GM21737 (cell line): ENCODE results near the gene SNHG17.
"Not testable (repeated sequence)": the region's sequence is repeated elsewhere in the genome, so short reads cannot be mapped to it uniquely, and the experiment has no call there.

Source experiments
- ATAC-seq: cut with Tn5 transposase; IDR thresholded peaks from one replicate; pipeline ENCODE4 v1.9.1; 2021; ENCODE audit warnings: mild to moderate bottlenecking, moderate library complexity; ENCODE audit not compliant: unreplicated experiment

The SNHG17 gene

DNA sequence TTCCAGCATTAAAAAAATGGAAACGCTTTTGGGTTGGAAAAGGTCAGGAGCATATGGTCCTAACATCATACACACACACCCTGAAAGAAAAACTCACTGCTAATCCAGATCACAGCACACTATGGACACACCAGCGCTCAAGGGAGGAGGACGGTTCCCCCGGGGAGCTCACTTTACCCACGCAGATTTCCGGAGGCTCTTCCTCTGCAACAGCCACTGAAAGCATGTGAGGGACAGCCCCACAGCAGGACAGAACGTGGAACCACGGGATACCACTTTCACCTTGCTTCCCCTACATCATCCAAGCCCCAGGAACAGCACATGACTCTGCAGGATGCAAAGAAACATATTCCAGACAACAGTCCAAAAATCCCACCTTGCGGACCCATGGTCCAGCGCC, 13.2 kb downstream of the SNHG17 start:
- ATAC-seq = no peak

DNA sequence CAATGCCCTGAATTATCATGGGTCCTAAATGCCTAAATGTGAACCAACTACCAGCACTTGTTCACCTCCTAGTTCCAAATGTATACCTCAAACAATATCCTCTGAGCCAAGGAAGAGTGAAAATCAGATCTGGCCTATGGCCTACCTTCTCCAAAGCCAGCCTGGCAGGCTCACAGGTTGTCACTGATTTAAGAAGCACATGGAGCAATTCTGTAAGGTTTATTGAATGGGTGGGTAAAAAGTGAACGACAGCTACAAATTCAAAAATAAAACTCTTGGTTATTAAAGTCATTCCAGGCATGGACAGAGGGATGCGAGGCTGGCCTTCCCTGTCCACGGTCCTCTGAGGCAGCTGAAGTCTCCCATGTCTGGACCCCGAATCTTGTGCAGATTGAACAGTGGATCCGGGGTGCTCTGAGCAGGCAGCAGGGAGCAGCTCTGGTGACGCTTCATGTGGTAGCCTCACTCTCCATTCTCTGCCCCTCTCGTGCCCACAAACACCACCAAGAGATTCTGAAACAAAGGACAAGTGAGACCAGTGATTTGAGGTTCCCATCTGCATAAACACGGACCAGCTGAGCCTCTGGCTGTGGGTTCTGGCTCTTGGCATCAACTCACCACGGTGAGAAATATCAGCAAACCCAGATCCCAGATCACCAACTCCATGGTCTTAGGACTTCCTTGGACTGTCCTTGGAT, 14.6 kb downstream of the SNHG17 start:
- ATAC-seq = no peak

DNA sequence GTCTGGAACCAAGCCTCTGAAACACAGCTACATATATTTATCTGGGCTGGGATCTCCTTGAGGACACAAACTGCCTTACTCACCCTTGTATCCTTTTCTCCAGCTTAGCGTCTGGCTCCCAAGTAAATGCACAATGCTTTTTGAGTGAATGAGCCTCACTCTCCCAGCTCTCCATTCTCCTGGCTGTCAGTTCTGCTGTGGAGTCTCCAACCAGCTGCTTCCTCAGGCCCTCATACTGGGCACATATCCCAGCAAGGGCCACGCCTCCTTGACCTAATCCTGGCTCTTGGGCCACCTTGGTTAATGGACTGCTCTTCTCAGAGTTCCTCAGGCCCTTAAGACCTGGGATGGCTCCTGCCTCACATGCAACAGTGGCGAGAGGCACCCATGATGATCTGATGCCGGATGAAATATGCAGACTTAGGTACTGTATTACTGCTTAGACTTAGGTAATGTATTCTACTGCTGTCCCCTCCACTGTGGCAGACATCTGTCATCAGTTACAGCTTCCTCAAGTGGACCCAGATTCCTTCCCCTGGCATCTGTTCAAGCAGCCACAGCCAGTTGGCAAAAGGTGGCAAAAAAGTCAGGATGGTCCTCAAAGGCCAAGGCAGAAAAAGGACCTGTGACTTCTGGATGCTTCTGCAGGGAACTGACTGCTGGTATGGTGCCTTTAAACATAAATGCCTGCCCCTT, 16.5 kb downstream of the SNHG17 start:
- ATAC-seq = no peak

DNA sequence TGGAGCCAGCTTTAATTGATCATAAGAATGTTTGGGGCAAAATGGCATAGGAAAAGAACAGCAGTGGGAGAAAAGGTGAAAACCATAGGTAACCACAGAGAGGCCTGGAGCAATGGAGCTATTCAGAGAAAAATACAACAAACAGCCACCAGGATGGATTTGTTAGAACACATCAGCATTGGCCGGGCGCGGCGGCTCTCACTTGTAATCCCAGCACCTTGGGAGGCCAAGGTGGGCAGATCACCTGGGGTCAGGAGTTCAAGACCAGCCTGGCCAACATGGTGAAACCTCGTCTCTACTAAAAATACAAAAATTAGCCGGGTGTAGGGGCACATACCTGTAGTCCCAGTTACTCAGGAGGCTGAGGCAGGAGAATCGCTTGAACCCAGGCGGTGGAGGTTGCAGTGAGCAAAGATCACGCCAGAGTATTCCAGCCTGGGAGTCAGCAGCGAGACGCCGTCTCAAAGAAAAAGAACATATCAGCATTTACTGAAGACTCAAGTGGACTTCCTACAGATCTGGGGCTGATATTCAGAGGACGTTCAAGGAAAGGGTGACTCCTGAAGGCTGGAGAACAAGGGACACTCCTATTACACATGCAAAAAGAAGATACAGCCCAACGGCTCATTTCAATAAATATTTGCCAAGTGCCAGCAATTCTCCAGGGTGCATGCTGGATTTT, 20.2 kb downstream of the SNHG17 start:
- ATAC-seq = no peak

DNA sequence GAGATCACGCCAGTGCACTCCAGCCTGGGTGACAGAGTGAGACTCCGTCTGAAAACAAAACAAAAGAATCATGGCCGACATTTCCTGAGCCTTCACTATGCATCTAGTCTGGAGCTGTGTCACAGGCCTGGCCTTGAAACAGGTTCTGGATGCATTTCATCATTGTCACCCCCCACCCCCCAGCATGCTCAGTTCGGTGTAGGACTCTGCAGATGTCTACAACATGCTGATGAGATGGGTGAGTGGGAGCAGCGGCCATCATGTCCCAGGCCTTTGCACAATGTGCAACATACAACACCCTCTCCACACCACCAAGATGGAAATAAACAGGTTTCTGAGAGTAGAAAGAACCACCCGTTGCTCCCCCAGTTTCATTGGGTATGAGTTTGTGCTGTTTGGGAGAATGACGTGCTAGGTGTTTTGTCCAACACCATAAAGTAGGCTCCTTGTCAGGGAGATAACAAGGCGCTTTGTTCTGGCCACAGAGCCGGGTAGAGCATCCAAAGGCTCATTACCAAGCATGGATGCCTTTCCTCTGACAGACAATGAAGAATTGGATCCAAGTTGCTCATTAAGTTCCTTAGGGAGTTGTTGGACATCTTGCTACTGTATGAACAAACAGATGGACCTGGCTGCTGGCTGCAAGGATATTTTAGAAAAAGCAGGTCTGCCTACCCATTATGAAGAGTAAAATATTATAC, 22.1 kb downstream of the SNHG17 start:
- ATAC-seq = no peak

DNA sequence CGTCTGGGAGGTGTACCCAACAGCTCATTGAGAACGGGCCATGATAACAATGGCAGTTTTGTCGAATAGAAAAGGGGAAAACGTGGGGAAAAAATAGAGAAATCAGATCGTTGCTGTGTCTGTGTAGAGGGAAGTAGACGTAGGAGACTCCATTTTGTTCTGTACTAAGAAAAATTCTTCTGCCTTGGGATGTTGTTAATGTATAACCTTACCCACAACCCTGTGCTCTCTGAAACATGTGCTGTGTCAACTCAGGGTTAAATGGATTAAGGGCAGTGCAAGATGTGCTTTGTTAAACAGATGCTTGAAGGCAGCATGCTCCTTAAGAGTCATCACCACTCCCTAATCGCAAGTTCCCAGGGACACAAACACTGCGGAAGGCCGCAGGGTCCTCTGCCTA, 27.3 kb downstream of the SNHG17 start:
- ATAC-seq = not testable (repeated sequence)

DNA sequence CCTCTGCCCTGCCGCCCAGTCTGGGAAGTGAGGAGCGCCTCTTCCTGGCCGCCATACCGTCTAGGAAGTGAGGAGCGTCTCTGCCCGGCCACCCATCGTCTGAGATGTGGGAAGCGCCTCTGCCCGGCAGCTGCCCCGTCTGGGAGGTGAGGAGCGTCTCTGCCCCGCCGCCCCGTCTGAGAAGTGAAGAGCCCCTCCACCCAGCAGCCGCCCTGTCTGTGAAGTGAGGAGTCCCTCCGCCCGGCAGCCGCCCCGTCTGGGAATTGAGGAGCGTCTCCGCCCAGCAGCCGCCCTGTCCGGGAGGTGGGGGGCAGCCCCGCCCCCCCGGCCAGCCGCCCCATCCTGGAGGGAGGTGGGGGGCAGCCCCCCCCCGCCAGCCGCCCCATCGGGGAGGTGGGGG, 27.8 kb downstream of the SNHG17 start:
- no peak for ATAC-seq

DNA sequence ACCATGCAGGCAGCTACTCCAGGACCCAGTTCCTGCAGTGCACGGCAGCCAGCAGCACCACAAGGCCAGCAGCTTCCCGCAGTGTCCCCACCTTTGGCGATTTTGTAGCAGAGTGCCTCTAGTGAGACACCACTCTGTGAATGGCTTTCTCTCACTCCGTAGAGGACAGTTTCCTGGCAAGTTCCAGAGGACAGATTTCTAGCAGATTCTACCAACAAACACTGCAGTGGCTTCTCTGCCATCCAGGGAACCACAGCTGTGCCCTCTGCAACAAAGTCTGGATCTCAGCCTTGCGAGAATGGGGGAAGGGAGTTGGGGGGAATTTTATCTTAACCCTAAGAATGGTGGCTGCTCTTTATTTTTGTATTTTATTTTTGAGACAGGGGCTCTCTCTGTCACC, 28.7 kb downstream of the SNHG17 start:
- ATAC-seq = no peak

DNA sequence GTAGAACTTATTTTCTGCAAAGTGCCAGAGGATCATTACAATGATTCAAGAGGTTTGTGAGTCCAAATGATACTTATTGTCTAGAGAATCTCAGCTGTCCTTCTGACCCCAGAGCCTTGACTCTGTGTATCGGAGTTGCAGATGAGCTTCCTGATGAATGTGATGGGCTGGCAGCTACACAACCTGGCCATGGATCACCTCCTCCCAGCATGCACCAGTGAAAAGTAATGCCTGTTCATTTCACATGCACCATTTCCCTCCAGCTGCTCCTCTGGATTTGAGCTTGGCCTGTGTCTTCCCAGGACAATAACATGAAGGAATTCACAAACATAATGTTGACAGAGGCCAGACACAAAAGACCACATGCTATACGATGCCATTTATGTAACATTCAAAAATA, 30.0 kb downstream of the SNHG17 start:
- ATAC-seq = no peak

DNA sequence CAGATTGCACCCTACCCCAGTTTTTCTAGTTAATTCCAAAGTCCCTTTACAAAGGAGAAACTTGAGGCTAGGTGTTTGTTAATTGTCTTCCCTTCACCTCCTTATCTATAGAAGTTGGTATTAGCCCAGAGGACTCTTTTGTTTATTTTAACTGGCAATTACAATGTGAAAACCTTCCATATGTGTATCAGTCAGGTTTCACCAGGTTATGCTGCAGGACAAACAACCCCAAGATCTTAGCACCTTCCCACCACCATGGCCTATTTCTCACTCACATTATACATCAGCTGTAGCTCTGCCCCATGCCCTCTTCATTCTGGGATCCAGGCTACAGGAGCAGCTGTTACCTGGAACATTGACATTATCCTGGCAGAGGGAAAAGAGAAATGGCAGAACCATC, 31.1 kb downstream of the SNHG17 start:
- ATAC-seq = no peak

DNA sequence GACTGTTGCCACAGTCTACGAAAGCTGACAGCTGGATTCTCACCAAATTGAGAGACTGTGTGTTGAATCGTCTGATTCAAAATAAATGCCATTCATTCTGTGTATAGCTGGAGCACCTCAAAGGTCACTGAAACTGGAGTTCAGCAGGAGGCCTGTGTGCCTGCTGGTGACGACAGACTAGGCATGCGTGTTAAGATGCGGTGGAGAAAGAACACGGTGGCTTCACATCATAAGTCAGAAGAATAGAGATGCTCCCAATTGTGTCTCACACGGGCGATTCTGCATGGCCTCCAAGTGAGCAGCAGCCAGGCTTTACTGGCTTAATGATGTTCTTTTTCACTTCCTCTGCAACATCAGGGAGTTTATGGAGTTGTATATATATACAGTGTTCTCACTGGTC, 32.3 kb downstream of the SNHG17 start:
- no peak for ATAC-seq

DNA sequence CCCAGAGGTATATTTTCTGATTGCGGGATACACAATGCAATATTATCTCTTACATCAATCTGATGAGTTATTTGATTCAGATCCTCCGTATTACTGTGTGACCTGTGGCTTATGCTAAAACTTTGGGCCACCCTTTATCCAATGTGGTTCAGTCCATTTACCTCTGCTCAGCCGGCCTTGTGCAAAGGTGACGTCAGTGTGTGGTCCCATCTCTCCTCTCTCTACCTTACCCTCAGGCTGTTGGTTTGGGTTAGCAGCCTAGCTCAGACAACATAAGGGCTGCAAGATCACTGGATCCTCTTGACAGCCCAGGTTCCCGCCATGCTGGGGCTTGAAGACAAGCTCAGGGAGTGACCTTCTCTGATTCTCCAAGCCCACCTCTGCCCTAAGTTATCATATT, 33.0 kb downstream of the SNHG17 start:
- no peak for ATAC-seq

DNA sequence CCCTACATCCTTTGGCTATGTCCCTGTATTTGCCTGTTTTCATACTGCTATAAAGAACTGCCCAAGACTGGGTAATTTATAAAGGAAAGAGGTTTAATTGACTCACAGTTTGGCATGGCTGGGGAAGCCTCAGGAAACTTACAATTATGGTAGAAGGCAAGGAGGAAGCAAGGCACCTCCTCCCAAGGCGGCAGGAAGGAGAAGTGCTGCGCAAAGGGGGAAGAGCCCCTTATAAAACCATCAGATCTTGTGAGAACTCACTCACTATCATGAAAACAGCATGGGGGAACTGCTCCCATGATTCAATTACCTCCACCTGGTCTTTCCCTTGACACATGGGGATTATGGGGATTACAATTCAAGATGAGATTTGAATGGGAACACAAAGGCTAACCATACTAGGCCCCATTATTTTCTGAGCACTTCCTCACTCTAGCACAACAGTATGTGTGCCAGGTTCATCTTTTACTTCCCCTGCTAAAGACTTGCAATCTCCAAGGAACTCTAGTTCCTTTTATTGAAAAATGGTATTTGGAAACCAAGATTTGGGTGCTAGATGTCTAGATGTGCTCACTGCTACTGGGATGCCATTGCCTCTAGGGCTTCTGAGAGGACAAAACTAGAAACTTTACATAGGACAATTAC, 39.3 kb downstream of the SNHG17 start:
- ATAC-seq = not testable (repeated sequence)

DNA sequence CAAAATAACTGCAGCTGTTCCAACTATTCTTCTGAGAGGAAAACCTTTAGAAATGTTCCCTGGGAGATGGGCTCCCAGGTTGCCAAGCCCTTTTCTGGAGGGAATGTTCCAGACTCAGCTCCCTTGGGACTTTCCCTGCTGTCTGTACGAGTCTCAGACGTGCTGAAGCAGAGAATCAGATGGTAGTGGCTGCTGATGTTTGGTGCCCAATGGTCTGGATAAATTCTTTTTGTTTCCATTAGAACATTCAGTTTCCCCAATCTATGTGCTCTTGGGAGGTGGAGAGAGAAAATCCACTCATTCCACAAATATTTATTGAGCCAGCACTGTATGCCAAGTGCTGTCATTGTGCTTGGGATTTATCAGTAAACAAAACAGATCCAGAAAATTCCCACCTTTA, 40.0 kb downstream of the SNHG17 start:
- no peak for ATAC-seq

DNA sequence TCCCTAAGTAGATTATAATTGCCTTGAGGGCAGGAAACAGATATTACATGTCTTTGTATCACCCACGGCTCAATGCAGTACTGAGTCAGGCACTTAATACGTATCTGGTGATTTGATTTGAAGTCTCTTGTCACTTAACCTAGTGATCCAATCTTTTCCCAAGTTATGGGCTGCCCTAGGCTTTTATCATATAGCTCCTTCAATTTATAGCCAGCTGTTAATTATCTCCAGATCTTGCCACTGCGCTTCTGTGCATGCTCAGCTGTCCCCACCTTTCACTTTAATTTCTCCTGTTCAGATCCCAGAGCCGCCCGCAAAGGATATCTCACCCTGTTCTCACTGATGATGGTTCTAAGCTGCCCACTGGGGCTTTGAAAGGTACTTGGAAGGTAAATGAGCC, 41.9 kb downstream of the SNHG17 start:
- no peak for ATAC-seq

DNA sequence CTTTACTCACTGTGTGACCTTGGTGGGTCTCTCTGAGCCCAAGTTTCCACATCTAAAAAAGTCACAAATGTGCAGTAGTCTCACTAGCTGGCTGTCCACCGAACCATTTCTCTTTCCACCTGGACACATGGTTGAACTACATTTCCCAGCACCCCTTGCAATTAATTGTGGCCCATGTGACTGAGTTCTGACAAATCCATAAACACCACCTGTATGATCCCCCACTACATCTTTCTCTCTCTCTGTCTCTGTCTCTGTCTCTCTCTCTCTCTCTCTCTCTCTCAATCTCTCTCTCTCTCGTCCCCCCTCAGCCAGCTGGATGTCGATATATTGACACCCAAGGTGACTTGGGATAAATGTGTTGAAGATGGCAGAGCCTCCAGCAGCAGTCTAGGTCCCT, 42.8 kb downstream of the SNHG17 start:
- ATAC-seq = no peak

DNA sequence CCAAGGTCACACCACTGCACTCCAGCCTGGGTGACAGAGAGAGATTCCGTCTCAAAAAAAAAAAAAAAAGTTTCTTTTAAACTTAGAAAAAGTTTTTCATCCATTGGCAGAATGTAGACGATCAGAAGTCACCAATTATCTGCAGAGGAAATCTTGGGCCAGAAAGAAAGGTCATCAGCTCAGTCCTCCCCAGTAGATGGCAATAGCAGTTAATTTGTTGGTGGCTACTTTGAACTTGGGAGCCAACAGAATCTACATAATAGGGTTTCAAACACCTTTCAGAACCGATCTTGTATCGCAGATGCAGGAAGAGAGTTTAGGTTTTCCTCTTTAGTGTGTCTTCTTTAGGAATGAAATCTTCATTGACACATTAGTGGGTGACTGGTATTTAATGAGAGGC, 47.2 kb downstream of the SNHG17 start:
- no peak for ATAC-seq

DNA sequence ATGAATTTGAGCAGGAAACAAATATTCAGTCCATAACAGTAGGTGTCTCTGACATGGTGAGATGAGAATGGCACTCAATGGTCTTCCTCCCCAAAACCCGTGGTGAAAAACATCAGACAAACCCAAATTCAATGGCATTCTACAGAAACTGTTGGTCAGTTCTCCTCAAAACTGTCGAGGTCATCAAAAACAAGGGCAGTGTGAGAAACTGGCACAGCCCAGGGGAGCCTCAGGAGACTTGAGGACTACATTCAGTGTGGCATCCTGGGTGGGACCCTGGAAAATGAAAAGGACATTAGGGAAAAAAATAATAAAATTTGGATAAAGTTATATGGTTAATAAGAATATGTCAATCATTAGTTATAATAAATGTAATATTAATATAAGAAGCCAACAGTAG, 48.3 kb downstream of the SNHG17 start:
- ATAC-seq = no peak

DNA sequence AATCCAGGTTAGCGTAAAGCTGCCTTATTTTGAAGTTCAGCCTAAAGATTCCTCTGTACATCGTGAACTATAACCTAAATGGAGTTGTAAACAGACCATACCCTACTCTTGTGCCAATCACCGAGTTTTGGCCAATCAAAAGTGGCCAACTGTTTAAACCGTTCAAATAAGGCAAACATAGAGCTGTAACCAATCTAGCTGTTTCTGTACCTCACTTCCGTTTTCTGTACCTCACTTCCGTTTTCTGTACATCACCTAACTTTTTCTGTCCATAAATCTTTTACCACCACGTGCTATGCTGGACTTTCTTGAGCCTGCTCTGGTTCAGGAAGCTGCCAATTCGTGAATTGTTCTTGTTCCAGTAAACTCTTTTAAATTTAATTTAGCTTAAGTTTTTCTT, 49.1 kb downstream of the SNHG17 start:
- no peak for ATAC-seq

DNA sequence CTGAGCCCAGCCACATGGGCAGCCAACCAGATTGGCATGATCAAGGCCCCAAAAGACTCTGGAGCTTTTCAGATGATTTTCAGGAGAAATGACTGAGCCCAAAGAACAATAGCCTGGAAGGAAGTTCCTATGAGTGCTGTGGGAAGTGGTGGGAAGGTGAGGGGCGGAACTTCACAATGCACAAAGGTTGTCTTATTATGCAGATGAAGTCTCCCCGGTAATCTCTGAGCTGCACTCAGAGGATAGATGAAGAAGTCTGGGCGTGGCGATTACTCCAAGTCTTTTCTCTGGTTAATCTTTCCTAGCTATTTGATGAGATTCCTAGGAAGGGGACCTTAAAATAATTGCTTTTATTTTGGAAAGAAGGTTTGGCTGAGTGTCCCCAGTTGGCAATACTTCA, 52.0 kb downstream of the SNHG17 start:
- no peak for ATAC-seq

DNA sequence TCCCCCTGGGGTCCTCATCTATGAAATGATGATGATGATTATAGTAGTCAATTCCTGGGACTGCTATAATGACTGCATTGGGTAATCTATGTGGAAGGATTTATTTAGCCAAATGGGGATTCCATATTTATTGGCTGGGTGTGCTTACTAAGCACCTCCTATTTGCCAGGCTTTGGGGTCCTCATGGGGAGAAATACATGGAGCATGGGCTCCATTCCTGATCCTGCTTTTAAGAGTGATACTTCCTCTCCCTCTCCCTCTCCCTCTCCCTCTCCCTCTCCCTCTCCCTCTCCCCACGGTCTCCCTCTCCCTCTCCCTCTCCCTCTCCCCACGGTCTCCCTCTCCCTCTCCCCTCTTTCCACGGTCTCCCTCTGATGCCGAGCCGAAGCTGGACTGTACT, 57.3 kb downstream of the SNHG17 start:
- ATAC-seq = not testable (repeated sequence)
